Measurements from ENCODE around the gene MTIF2.
"Not testable (repeated sequence)": the region's sequence is repeated elsewhere in the genome, so short reads cannot be mapped to it uniquely, and the experiment has no call there.

Gene MTIF2

DNA sequence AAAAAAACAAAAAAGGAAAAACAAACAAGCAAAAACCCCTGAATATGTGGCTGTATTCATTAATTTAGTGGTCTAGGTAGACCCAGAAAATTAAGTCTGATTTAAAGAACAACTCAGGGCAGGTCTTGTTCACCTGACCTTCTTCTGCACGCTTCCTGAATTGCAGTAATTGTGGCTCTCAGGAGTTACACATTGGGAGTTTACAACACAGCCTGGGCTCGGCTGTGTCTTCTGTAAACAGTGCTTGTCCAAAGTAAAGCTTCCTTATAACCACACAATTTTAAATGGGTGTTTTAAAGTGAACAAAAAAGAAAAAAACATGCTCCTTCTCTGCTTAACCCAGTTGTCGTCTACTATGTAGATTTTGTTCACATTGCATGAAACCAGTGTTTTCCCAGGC is 8.3 kb upstream of the MTIF2 start:
- ChIA-PET POLR2A (no interaction called here), CTCF (no interaction called here)
- no peak for DNase-seq
- H3K27me3 ChIP-seq (replicated peaks in 2 of 5; ENCODE audit: control insufficient read depth in 4 of 5, insufficient read depth in 5 of 5, low read length in 4 of 5) = no peaks in the 10 kb centered on the region
- H3K4me1 ChIP-seq (ENCODE audit: control extremely low read depth in 1 of 4, control insufficient read depth in 4 of 4, insufficient read depth in 4 of 4, low read length in 3 of 4) = peaks cover 0 to 6% (median 1%) of the 10 kb centered on the region in 4 experiments
- no peaks in the 10 kb centered on the region for H3K36me3 ChIP-seq (ENCODE audit: control insufficient read depth in 4 of 4, insufficient read depth in 4 of 4, low read length in 3 of 4)
- H3K4me3 ChIP-seq (ENCODE audit: control insufficient read depth in 1 of 7, extremely low read depth in 1 of 7, insufficient read depth in 4 of 7, low read depth in 2 of 7, low read length in 6 of 7) = no peak overlapping the region
- WGBS (ENCODE audit: insufficient coverage) = no CpG with 5 or more reads among the region's 3 CpGs
- no peaks in the 10 kb centered on the region for H3K9me3 ChIP-seq (ENCODE audit: control extremely low read depth in 1 of 5, control insufficient read depth in 4 of 5, insufficient read depth in 2 of 5, low read depth in 1 of 5, low read length in 4 of 5)
- no peak overlapping the region for H3K27ac ChIP-seq (ENCODE audit: insufficient read depth in 1 of 2, low read depth in 1 of 2, low read length in 2 of 2, poor library complexity in 1 of 2, severe bottlenecking in 2 of 2)

DNA sequence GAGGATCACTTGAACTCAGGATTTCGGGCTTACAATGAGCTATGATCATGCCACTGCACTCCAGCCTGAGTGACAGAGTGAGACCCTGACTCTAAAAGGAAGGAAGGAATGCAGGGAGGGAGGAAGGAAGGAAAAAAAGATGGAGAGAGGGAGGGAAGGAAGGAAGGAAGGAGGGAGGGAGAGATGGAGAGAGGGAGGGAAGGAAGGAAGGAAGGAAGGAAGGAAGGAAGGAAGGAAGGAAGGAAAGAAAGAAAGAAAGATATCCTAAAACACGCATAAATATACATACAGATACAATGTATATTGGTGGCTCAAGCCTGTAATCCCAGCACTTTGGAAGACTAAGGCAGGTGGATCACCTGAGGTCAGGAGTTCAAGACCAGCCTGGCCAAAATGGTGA is 5.3 kb upstream of the MTIF2 start:
- CTCF ChIA-PET; H3K4me3 ChIP-seq (ENCODE audit: control insufficient read depth in 1 of 7, extremely low read depth in 1 of 7, insufficient read depth in 4 of 7, low read depth in 2 of 7, low read length in 6 of 7); H3K27ac ChIP-seq (ENCODE audit: insufficient read depth in 1 of 2, low read depth in 1 of 2, low read length in 2 of 2, poor library complexity in 1 of 2, severe bottlenecking in 2 of 2); H3K9me3 ChIP-seq (ENCODE audit: control extremely low read depth in 1 of 5, control insufficient read depth in 4 of 5, insufficient read depth in 2 of 5, low read depth in 1 of 5, low read length in 4 of 5); H3K36me3 ChIP-seq (ENCODE audit: control insufficient read depth in 4 of 4, insufficient read depth in 4 of 4, low read length in 3 of 4); H3K4me1 ChIP-seq (ENCODE audit: control extremely low read depth in 1 of 4, control insufficient read depth in 4 of 4, insufficient read depth in 4 of 4, low read length in 3 of 4); POLR2A ChIA-PET; H3K27me3 ChIP-seq (replicated peaks in 2 of 5; ENCODE audit: control insufficient read depth in 4 of 5, insufficient read depth in 5 of 5, low read length in 4 of 5); DNase-seq: not testable (repeated sequence)
- 100% methylated on average over 1 of the region's 2 CpGs for WGBS (ENCODE audit: insufficient coverage)

DNA sequence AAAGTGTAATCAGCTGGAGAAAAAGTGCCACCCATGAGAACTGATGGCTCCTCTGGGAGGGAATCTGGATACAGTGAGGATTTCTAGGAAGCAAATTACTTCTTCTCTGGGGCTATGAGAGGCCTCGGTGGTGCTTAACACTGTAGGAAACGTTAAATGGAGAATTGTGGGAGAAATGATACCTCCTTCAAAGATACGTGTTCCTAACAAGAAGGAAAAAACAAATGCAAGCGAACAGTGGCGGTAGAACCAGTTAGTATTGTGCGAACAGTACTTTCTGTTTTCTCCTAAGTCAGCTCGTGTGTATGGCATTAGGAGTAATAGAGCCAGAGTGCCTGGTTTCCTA is 587 bp upstream of the MTIF2 start:
- WGBS (ENCODE audit: insufficient coverage) = 0% methylated on average over 3 of the region's 7 CpGs
- H3K36me3 ChIP-seq (ENCODE audit: control insufficient read depth in 4 of 4, insufficient read depth in 4 of 4, low read length in 3 of 4) = peaks cover 0 to 8% (median 3%) of the 10 kb centered on the region in 4 experiments
- H3K27ac ChIP-seq (ENCODE audit: insufficient read depth in 1 of 2, low read depth in 1 of 2, low read length in 2 of 2, poor library complexity in 1 of 2, severe bottlenecking in 2 of 2) = peak overlapping the region; percentile 64 to 84
- H3K9me3 ChIP-seq (ENCODE audit: control extremely low read depth in 1 of 5, control insufficient read depth in 4 of 5, insufficient read depth in 2 of 5, low read depth in 1 of 5, low read length in 4 of 5) = no peaks in the 10 kb centered on the region
- peak in 2 of 3 donors; percentile 37 for DNase-seq
- CTCF ChIA-PET = interaction anchor here (0.5 to 1.4 kb wide), 6 partner anchors 9 to 151 kb away, joined by 3 to 5 read pairs (median 4); no protein-coding TSS in a partner anchor
- H3K4me1 ChIP-seq (ENCODE audit: control extremely low read depth in 1 of 4, control insufficient read depth in 4 of 4, insufficient read depth in 4 of 4, low read length in 3 of 4) = peaks cover 4 to 16% (median 14%) of the 10 kb centered on the region in 4 experiments
- peak overlapping the region in 6 of 7 experiments; percentile 72 to 99 (median 88) for H3K4me3 ChIP-seq (ENCODE audit: control insufficient read depth in 1 of 7, extremely low read depth in 1 of 7, insufficient read depth in 4 of 7, low read depth in 2 of 7, low read length in 6 of 7)
- POLR2A ChIA-PET = interaction anchor here (0.6 kb wide), 1 partner anchor 10 kb away, joined by 3 read pairs; no protein-coding TSS in a partner anchor
- no peaks in the 10 kb centered on the region for H3K27me3 ChIP-seq (replicated peaks in 2 of 5; ENCODE audit: control insufficient read depth in 4 of 5, insufficient read depth in 5 of 5, low read length in 4 of 5)

DNA sequence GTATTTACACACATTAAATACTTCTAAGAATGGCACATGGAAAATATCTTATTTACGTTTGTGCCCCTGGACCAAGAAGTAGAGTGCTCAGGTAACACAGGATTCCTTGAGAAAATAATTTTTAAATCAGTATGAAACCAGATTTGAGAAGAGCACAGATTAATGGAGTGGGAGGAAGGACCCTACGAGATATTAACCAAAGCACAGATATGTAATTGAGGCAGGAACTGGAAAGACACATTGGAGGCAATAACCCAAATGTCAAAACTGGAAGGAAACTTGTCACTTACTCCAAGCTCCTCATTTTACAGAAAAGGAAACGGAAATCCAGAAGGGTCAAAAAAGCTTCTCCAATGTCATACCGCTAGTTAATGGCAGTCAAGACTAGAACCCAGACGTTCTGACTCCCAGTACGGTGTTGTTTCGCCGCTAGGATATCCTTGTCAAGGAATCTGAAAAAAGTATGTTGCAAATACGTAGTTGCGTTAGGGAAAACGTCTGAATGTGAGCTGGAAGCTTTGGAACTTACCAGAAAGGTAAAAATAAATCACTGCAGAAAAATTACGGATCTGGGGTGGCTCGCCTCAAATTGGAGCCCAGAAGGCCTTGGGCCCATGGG is 634 bp downstream of the MTIF2 start:
- Histone ChIP-seq H3K27me3 (replicated peaks in 2 of 5; ENCODE audit: control insufficient read depth in 4 of 5, insufficient read depth in 5 of 5, low read length in 4 of 5) (no peaks in the 10 kb centered on the region), H3K4me3 (ENCODE audit: control insufficient read depth in 1 of 7, extremely low read depth in 1 of 7, insufficient read depth in 4 of 7, low read depth in 2 of 7, low read length in 6 of 7) (peak overlapping the region; percentile 72 to 99 (median 88)), H3K36me3 (ENCODE audit: control insufficient read depth in 4 of 4, insufficient read depth in 4 of 4, low read length in 3 of 4) (peaks cover 2 to 16% (median 11%) of the 10 kb centered on the region in 4 experiments), H3K4me1 (ENCODE audit: control extremely low read depth in 1 of 4, control insufficient read depth in 4 of 4, insufficient read depth in 4 of 4, low read length in 3 of 4) (peaks cover 4 to 16% (median 14%) of the 10 kb centered on the region in 4 experiments), H3K27ac (ENCODE audit: insufficient read depth in 1 of 2, low read depth in 1 of 2, low read length in 2 of 2, poor library complexity in 1 of 2, severe bottlenecking in 2 of 2) (peak overlapping the region; percentile 64 to 84), H3K9me3 (ENCODE audit: control extremely low read depth in 1 of 5, control insufficient read depth in 4 of 5, insufficient read depth in 2 of 5, low read depth in 1 of 5, low read length in 4 of 5) (no peaks in the 10 kb centered on the region)
- ChIA-PET CTCF (interaction anchor here (1.2 kb wide), 1 partner anchor 16 kb away, joined by 3 read pairs; no protein-coding TSS in a partner anchor), POLR2A (no interaction called here)
- WGBS (ENCODE audit: insufficient coverage) = 8% methylated on average over 12 of the region's 13 CpGs
- DNase-seq = peak in 1 of 3 donors; percentile 5

DNA sequence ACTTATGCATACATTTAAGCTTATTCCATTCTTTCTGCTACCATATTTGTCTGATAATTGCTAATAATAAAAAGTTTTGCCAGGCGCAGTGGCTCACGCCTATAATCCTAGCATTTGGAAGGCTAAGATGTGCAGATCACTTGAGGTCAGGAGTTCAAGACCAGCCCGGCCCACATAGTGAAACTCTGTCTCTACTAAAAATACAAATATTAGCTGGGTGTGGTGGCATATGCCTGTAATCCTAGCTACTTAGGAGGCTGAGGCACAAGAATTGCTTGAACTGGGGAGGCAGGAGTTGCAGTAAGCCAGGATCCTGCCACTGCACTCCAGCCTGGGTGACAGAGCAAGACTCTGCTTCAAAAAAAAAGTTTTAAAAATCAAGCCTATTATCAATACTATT is 9.4 kb downstream of the MTIF2 start:
- H3K36me3 ChIP-seq (ENCODE audit: control insufficient read depth in 4 of 4, insufficient read depth in 4 of 4, low read length in 3 of 4) = peaks cover 17 to 51% (median 34%) of the 10 kb centered on the region in 4 experiments
- not testable (repeated sequence) for DNase-seq; H3K27me3 ChIP-seq (replicated peaks in 2 of 5; ENCODE audit: control insufficient read depth in 4 of 5, insufficient read depth in 5 of 5, low read length in 4 of 5); H3K4me3 ChIP-seq (ENCODE audit: control insufficient read depth in 1 of 7, extremely low read depth in 1 of 7, insufficient read depth in 4 of 7, low read depth in 2 of 7, low read length in 6 of 7); H3K4me1 ChIP-seq (ENCODE audit: control extremely low read depth in 1 of 4, control insufficient read depth in 4 of 4, insufficient read depth in 4 of 4, low read length in 3 of 4); H3K9me3 ChIP-seq (ENCODE audit: control extremely low read depth in 1 of 5, control insufficient read depth in 4 of 5, insufficient read depth in 2 of 5, low read depth in 1 of 5, low read length in 4 of 5); H3K27ac ChIP-seq (ENCODE audit: insufficient read depth in 1 of 2, low read depth in 1 of 2, low read length in 2 of 2, poor library complexity in 1 of 2, severe bottlenecking in 2 of 2)
- CTCF ChIA-PET = interaction anchor here (1.0 kb wide), 1 partner anchor 11 kb away, joined by 3 read pairs; no protein-coding TSS in a partner anchor
- POLR2A ChIA-PET = interaction anchor here (0.6 kb wide), 1 partner anchor 10 kb away, joined by 3 read pairs; no protein-coding TSS in a partner anchor
- no CpG with 5 or more reads among the region's 3 CpGs for WGBS (ENCODE audit: insufficient coverage)

DNA sequence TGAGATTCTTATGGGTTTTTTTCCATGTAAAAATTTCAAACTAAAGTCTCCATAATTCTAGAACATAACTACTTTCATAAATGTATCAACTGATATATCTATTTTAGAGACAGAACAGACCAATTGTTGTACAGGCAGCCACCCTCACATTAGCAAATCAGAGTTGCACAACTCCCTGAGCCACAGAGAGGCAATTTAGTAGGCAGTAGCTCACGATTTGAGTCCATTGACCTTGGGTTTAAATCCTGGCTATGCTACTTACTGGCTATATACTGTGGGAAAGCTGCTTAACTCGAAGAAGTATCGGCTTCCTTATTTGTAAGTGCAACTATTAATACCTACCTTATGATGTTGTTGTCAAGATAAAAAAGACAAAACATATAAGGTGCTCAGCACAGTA is 16.2 kb downstream of the MTIF2 start:
- no peak overlapping the region for H3K27ac ChIP-seq (ENCODE audit: insufficient read depth in 1 of 2, low read depth in 1 of 2, low read length in 2 of 2, poor library complexity in 1 of 2, severe bottlenecking in 2 of 2)
- POLR2A ChIA-PET = no interaction called here
- no peaks in the 10 kb centered on the region for H3K9me3 ChIP-seq (ENCODE audit: control extremely low read depth in 1 of 5, control insufficient read depth in 4 of 5, insufficient read depth in 2 of 5, low read depth in 1 of 5, low read length in 4 of 5)
- no CpG with 5 or more reads among the region's 3 CpGs for WGBS (ENCODE audit: insufficient coverage)
- no peak for DNase-seq
- H3K36me3 ChIP-seq (ENCODE audit: control insufficient read depth in 4 of 4, insufficient read depth in 4 of 4, low read length in 3 of 4) = peaks cover 14 to 51% (median 36%) of the 10 kb centered on the region in 4 experiments
- CTCF ChIA-PET = interaction anchor here (0.6 kb wide), 1 partner anchor 45 kb away, joined by 3 read pairs; no protein-coding TSS in a partner anchor
- no peak overlapping the region for H3K4me3 ChIP-seq (ENCODE audit: control insufficient read depth in 1 of 7, extremely low read depth in 1 of 7, insufficient read depth in 4 of 7, low read depth in 2 of 7, low read length in 6 of 7)
- H3K4me1 ChIP-seq (ENCODE audit: control extremely low read depth in 1 of 4, control insufficient read depth in 4 of 4, insufficient read depth in 4 of 4, low read length in 3 of 4) = no peaks in the 10 kb centered on the region
- H3K27me3 ChIP-seq (replicated peaks in 2 of 5; ENCODE audit: control insufficient read depth in 4 of 5, insufficient read depth in 5 of 5, low read length in 4 of 5) = no peaks in the 10 kb centered on the region

DNA sequence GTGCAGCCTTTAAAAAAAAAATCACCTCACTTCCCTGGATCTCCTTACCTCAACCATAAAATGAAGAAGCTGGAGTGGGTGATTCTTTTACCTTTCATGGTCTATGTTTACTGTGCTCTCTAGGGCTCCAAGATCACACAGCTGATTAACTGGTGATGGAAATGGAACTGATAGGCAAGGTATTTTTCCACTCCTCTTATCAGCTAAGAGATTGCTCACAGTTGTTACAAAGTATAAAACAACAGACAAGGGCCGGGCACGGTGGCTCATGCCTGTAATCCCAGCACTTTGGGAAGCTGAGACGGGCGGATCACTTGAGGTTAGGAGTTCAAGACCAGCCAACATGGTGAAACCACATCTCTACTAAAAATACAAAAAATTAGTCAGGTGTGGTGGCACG is 22.0 kb downstream of the MTIF2 start:
- CTCF ChIA-PET = interaction anchor here (1.8 kb wide), 1 partner anchor 11 kb away, joined by 5 read pairs; no protein-coding TSS in a partner anchor
- Histone ChIP-seq H3K36me3 (ENCODE audit: control insufficient read depth in 4 of 4, insufficient read depth in 4 of 4, low read length in 3 of 4) (peaks cover 26 to 65% (median 37%) of the 10 kb centered on the region in 4 experiments), H3K9me3 (ENCODE audit: control extremely low read depth in 1 of 5, control insufficient read depth in 4 of 5, insufficient read depth in 2 of 5, low read depth in 1 of 5, low read length in 4 of 5) (no peaks in the 10 kb centered on the region), H3K4me3 (ENCODE audit: control insufficient read depth in 1 of 7, extremely low read depth in 1 of 7, insufficient read depth in 4 of 7, low read depth in 2 of 7, low read length in 6 of 7) (no peak overlapping the region), H3K27me3 (replicated peaks in 2 of 5; ENCODE audit: control insufficient read depth in 4 of 5, insufficient read depth in 5 of 5, low read length in 4 of 5) (no peaks in the 10 kb centered on the region), H3K4me1 (ENCODE audit: control extremely low read depth in 1 of 4, control insufficient read depth in 4 of 4, insufficient read depth in 4 of 4, low read length in 3 of 4) (no peaks in the 10 kb centered on the region), H3K27ac (ENCODE audit: insufficient read depth in 1 of 2, low read depth in 1 of 2, low read length in 2 of 2, poor library complexity in 1 of 2, severe bottlenecking in 2 of 2) (no peak overlapping the region)
- 100% methylated on average over 1 of the region's 5 CpGs for WGBS (ENCODE audit: insufficient coverage)
- POLR2A ChIA-PET = no interaction called here
- no peak for DNase-seq
